ENCODE data around the gene ABCC5. TPM values are rescaled to one million over a fixed set of nuclear protein-coding genes. Genes with fewer than 3 reads are reported as not detected.

The ABCC5 gene
- 10 to 100 TPM; 34.4 to 45.7 (median 39.4) TPM for total RNA-seq
- long read RNA-seq, donor 1, full-length matches to known transcripts, result 23 of 32 reads
- long read RNA-seq, donor 1, partial matches to known transcripts, result 3 of 32 reads
- long read RNA-seq, donor 1, other reads (novel, unspliced or antisense), result 6 of 32 reads
- long read RNA-seq, donor 2, full-length matches to known transcripts, result 6 of 14 reads
- long read RNA-seq, donor 2, partial matches to known transcripts, result 3 of 14 reads
- long read RNA-seq, donor 2, other reads (novel, unspliced or antisense), result 5 of 14 reads

DNA sequence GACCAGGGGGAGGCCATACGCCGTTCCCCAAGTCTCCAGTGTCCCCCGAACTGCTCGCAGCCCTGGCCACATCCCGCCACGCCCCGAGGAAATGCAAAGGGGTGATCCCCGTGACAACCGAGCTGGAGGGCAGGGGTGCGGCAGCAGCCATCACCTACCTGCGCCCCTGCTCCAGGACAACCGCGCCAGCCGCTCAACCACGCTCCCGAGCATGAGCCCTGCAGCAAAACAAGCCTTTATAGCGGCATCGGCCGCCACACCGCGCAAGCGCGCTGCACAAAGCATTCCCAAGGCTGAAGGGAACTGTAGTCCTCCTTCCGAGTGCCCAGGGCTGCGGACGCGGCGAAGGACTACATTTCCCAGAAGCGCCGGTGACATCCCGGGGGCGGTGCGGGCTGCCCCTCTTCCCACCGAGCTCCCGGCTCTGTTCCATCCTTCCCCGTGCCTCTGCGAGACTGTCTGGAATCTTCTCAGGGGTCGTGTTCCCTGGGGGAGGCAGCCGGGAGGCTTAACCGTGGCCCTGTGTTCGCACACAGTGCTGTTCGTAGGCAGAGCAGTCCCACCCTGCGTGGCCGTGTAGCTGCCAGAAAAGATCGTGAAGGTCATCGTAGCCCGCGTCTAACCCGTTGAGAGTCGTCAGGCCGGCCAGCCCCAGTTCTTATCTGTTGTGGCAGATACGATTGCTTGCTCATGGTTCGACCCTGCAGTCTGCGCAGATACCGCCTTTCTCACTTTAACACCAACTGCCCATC, at the start of gene ABCC5:
Gene ABCC5 (minus strand): TSS at position 213 of the 752 bp plus-strand sequence. CDS start 3,492 bp downstream, outside the sequence.
- no peaks in the 10 kb centered on the region for H3K36me3 ChIP-seq (ENCODE audit: low read depth)
- intact Hi-C loops (cut with DNase I, micrococcal nuclease), result loop anchor here in 1 of 2 donors (10.0 kb wide), 1 partner anchor 123 kb away; no protein-coding TSS in a partner anchor

DNA sequence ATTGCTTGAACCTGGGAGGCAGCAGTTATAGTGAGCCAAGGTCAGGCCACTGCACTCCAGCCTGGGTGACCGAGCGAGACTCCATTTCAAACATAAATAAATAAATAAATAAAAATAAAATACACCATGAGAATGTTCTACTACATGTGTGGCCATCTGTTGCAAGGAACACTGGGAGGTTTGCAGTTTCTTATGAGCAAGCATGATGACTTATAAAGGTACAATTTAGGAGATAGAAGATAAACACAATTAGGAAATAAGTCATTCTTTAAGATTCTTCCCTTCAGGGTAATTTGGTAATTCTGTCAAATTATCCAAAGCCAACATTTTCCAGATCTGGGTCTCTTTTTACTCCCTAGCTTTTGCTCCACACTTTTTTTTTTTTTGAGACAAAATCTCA, 48.5 kb upstream of the ABCC5 start:
- no peak for DNase-seq
- Histone ChIP-seq H3K4me3 (no peak overlapping the region), H3K36me3 (ENCODE audit: low read depth) (no peaks in the 10 kb centered on the region), H3K4me1 (ENCODE audit: low read depth) (no peaks in the 10 kb centered on the region), H3K9me3 (no peaks in the 10 kb centered on the region)
- no peak for ATAC-seq
- TF ChIP-seq, protein P1, sequence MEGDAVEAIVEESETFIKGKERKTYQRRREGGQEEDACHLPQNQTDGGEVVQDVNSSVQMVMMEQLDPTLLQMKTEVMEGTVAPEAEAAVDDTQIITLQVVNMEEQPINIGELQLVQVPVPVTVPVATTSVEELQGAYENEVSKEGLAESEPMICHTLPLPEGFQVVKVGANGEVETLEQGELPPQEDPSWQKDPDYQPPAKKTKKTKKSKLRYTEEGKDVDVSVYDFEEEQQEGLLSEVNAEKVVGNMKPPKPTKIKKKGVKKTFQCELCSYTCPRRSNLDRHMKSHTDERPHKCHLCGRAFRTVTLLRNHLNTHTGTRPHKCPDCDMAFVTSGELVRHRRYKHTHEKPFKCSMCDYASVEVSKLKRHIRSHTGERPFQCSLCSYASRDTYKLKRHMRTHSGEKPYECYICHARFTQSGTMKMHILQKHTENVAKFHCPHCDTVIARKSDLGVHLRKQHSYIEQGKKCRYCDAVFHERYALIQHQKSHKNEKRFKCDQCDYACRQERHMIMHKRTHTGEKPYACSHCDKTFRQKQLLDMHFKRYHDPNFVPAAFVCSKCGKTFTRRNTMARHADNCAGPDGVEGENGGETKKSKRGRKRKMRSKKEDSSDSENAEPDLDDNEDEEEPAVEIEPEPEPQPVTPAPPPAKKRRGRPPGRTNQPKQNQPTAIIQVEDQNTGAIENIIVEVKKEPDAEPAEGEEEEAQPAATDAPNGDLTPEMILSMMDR (IDR thresholded peaks at IDR 0.05), result no peak
- intact Hi-C loops (cut with DNase I, micrococcal nuclease), result no loop called here

More for the DNA sequence above, at the start of gene ABCC5:
- Histone ChIP-seq H3K4me1 (ENCODE audit: low read depth) (peaks cover 20% of the 10 kb centered on the region), H3K9me3 (no peaks in the 10 kb centered on the region), H3K4me3 (peak within 1 kb of the TSS; percentile 92)
- TF ChIP-seq, protein P1 (IDR thresholded peaks at IDR 0.05), result peak; percentile 18
- peak; percentile 92 to 95 (median 95) for DNase-seq
- ATAC-seq, result peak; percentile 97

DNA sequence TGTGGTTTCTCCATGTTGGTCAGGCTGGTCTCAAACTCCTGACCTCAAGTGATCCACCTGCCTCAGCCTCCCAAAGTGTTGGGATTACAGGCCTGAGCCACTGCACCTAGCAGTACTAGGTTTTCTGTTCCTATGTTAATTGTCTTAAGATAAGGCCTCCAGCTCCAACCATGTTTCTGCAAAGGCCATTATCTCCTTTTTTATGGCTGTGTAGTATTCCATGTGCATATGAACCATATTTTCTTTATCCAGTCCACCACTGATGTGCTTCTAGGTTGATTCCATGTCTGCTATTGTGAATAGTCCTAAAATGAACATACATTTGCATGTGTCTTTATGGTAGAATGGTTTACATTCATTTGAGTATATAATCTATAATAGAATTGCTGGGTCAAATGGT, 45.0 kb upstream of the ABCC5 start:
- DNase-seq (no peak), ATAC-seq (no peak)
- Histone ChIP-seq H3K4me3 (no peak overlapping the region), H3K36me3 (ENCODE audit: low read depth) (no peaks in the 10 kb centered on the region), H3K4me1 (ENCODE audit: low read depth) (no peaks in the 10 kb centered on the region), H3K9me3 (no peaks in the 10 kb centered on the region)
- intact Hi-C loops (cut with DNase I, micrococcal nuclease), result no loop called here
- TF ChIP-seq, protein P1 (IDR thresholded peaks at IDR 0.05), result no peak

DNA sequence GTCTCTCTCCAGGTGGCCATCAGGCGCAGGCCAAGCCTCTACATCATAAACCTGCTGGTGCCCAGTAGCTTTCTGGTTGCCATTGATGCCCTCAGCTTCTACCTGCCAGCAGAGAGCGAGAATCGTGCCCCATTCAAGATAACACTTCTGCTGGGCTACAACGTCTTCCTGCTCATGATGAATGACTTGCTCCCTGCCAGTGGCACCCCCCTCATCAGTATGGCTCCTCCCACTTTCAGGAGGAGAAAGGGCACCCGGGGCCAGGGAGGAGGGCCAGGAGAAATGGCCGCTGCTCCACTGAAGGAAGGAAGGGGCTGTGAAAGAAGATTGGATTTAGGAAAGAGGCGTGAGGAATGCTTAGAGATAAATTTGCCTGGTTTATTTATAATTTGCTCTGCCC, 41.7 kb upstream of the ABCC5 start:
- Histone ChIP-seq H3K4me1 (ENCODE audit: low read depth) (no peaks in the 10 kb centered on the region), H3K36me3 (ENCODE audit: low read depth) (no peaks in the 10 kb centered on the region), H3K9me3 (no peaks in the 10 kb centered on the region), H3K4me3 (no peak overlapping the region)
- intact Hi-C loops (cut with DNase I, micrococcal nuclease), result no loop called here
- TF ChIP-seq, protein P1 (IDR thresholded peaks at IDR 0.05), result no peak
- no peak for ATAC-seq
- DNase-seq, result no peak

DNA sequence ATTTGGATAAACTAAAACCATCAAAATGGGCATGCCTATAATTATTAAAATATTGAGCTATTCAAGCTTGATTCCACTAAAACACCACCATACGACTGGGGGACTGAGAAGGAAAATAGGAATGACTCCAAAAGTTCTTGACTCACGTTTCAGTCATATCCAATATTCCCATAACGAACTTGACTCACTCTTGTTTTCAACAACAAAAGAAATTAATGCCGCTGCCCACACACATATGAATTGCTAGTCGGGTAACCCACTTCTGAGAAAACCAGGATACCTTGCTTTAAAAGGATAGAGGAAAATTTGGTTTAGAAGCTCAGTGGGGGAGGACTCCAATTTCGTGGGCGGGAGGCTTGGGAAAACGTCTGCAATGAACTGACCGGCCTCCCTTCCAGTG, 40.3 kb upstream of the ABCC5 start:
- ATAC-seq, result no peak
- intact Hi-C loops (cut with DNase I, micrococcal nuclease), result no loop called here
- TF ChIP-seq, protein P1 (IDR thresholded peaks at IDR 0.05), result no peak

More for the DNA sequence above, 40.3 kb upstream of the ABCC5 start:
- H3K36me3 ChIP-seq (ENCODE audit: low read depth), result no peaks in the 10 kb centered on the region
- no peaks in the 10 kb centered on the region for H3K9me3 ChIP-seq
- DNase-seq, result no peak
- no peak overlapping the region for H3K4me3 ChIP-seq
- no peaks in the 10 kb centered on the region for H3K4me1 ChIP-seq (ENCODE audit: low read depth)

Data from mucosa of descending colon (tissue), 3 donors.